ENCODE results near the gene HTR7. TPM values are rescaled to one million over a fixed set of nuclear protein-coding genes. Genes with fewer than 3 reads are reported as not detected.
A peak's percentile ranks its signal among the peaks of the same experiment; 100 is the strongest.

HTR7 gene
- total and polyA plus RNA-seq, 2 of the 8 experiments (the other 6 are each of a cell fraction or from before 2014, with no cell fraction given) = 22.9 to 24.6 TPM

DNA sequence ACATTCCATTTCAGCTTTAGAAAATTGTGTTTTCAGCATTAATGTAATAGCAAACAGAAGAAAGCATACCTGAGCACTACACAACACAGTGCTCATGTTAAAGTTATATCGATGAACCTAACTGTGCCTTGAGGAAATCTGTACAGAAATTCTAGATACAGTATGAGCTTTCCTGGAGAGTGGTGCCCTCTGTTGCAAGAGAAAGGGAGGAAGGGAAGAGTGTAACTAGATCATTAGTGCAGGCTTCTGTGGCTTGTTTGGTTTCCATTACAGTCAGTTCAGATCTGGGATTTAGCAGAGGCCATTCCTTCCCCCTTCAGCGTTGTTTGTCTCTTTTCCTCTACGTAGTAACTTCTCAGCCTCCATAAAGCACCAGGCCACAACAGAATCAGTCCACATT is 139.7 kb downstream of the HTR7 start:
- Histone ChIP-seq H2BK20ac (ENCODE audit: low read length) (no peak overlapping the region), H3K23me2 (ENCODE audit: low read depth, low read length) (no peaks in the 10 kb centered on the region), H4K8ac (ENCODE audit: extremely low read depth, insufficient read depth, low read length) (no peak overlapping the region), H3K56ac (replicated peaks; ENCODE audit: insufficient read length, low read depth, low read length) (no peak overlapping the region), H4K91ac (replicated peaks; ENCODE audit: insufficient read length, low read length) (no peak overlapping the region), H3K18ac (ENCODE audit: extremely low read depth, low read length) (no peak overlapping the region), H2BK5ac (ENCODE audit: low read depth, low read length) (no peak overlapping the region), H3K79me1 (ENCODE audit: low read depth, low read length) (no peaks in the 10 kb centered on the region), H3K4ac (replicated peaks; ENCODE audit: insufficient read length, low read depth, low read length) (no peak overlapping the region), H4K20me1 (replicated peaks in 1 of 2; ENCODE audit: control insufficient read depth in 1 of 2, insufficient read depth in 2 of 2, low read length in 2 of 2) (no peaks in the 10 kb centered on the region), H3K27ac (ENCODE audit: low read depth, low read length) (no peak overlapping the region), H3K36me3 (ENCODE audit: control insufficient read depth in 2 of 4, insufficient read depth in 4 of 4, low read length in 3 of 4) (no peaks in the 10 kb centered on the region), H4K5ac (ENCODE audit: insufficient read length, low read depth, low read length) (no peak overlapping the region), H3K9ac (replicated peaks in 1 of 4; ENCODE audit: extremely low read depth in 1 of 4, low read depth in 3 of 4, low read length in 3 of 4) (no peak overlapping the region), H3K79me2 (ENCODE audit: control insufficient read depth in 1 of 2, insufficient read depth in 2 of 2, low read length in 2 of 2) (no peaks in the 10 kb centered on the region), H3K9me3 (ENCODE audit: insufficient read depth in 2 of 2, low read depth in 1 of 2, low read length in 1 of 2) (no peaks in the 10 kb centered on the region), H2BK15ac (ENCODE audit: low read length) (no peak overlapping the region), H3K27me3 (replicated peaks in 1 of 4; ENCODE audit: control insufficient read depth in 3 of 4, extremely low read depth in 1 of 4, insufficient read depth in 3 of 4, low read length in 3 of 4) (no peaks in the 10 kb centered on the region), H3K23ac (ENCODE audit: insufficient read length) (no peak overlapping the region), H3K4me1 (replicated peaks in 1 of 4; ENCODE audit: control insufficient read depth in 3 of 4, insufficient read depth in 4 of 4, low read length in 3 of 4) (peaks cover 0 to 4% (median 0%) of the 10 kb centered on the region in 4 experiments; a peak in 1 of 7 replicates), H3K4me2 (ENCODE audit: insufficient read depth in 1 of 2, low read depth in 2 of 2, low read length in 2 of 2) (no peak overlapping the region), H3K14ac (ENCODE audit: insufficient read length) (no peak overlapping the region), H3K4me3 (ENCODE audit: extremely low read depth in 1 of 4, insufficient read depth in 2 of 4, low read depth in 3 of 4, low read length in 4 of 4) (no peak overlapping the region), H2AFZ (ENCODE audit: low read length) (peak overlapping the region; percentile 75; the same call in 1 of the 2 replicates), H2BK12ac (ENCODE audit: low read depth, low read length) (no peak overlapping the region), H2BK120ac (replicated peaks; ENCODE audit: low read depth, low read length) (no peak overlapping the region), H2AK5ac (ENCODE audit: low read depth, low read length) (no peak overlapping the region)
- peak; percentile 69 for FAIRE-seq
- WGBS, 2 experiments (ENCODE audit: extremely low coverage in 1 of 2, insufficient coverage in 1 of 2, insufficient read length in 1 of 2, insufficient replicate concordance in 2 of 2, low coverage in 1 of 2, low lambda C conversion rate in 2 of 2, missing lambda C conversion rate in 1 of 2) = 81% methylated on average over 3 of the region's 3 CpGs; no CpG with 5 or more reads in 1 of the 2 experiments
- ChIA-PET CTCF (ENCODE audit: partially characterized antibody) (interaction anchor here (0.8 kb wide), 1 partner anchor 865 kb away, joined by 3 read pairs; no protein-coding TSS in a partner anchor), POLR2A (ENCODE audit: partially characterized antibody) (no interaction called here)
- TF ChIP-seq RAD21 (IDR thresholded peaks at IDR 0.05 in 1 of 2, conservative IDR thresholded peaks at IDR 0.05 in 1 of 2; ENCODE audit: low read depth in 2 of 2, low read length in 2 of 2) = peak; percentile 25 to 29
- no peak for TF ChIP-seq PHF8 (conservative IDR thresholded peaks at IDR 0.05; ENCODE audit: low read depth, low read length)
- no peak for TF ChIP-seq POU5F1 (IDR thresholded peaks at IDR 0.05; ENCODE audit: low read depth, low read length)
- no peak for TF ChIP-seq TCF12 (IDR thresholded peaks at IDR 0.05; ENCODE audit: low read depth, low read length)
- no peak for TF ChIP-seq KDM1A (IDR thresholded peaks at IDR 0.05; ENCODE audit: borderline replicate concordance, low read length)
- no peak for TF ChIP-seq CTBP2 (IDR thresholded peaks at IDR 0.05; ENCODE audit: borderline replicate concordance, insufficient read depth, insufficient read length, low read length)
- peak in 1 of 3 experiments; percentile 13; a peak in 1 of 4 replicates for TF ChIP-seq CTCF (IDR thresholded peaks at IDR 0.05; ENCODE audit: control extremely low read depth in 1 of 3, insufficient read depth in 1 of 3, low read depth in 1 of 3, low read length in 3 of 3)
- TF ChIP-seq CBX8 (IDR thresholded peaks at IDR 0.05; ENCODE audit: borderline replicate concordance, low read depth, low read length) = no peak
- DNase-seq (ENCODE audit: low read depth in 1 of 2, low spot score in 2 of 2) = no peak
